ENCODE results near the gene TMEM134. TPM values are rescaled to one million over a fixed set of nuclear protein-coding genes. Genes with fewer than 3 reads are reported as not detected.

Gene TMEM134
- total and polyA plus RNA-seq, 9 of the 15 experiments (the other 6 are each of a cell fraction or from before 2014, with no cell fraction given) = 0.63 to 48.4 (median 10.7) TPM

GRCh38 chr11:67428052-67429001 lies 40.7 kb downstream of the TMEM134 start, which contains the start of gene RPS6KB2 (continued):
- TF ChIP-seq TFAP4 (CRISPR knock-in tag; IDR thresholded peaks at IDR 0.05; ENCODE audit: borderline replicate concordance) (peak; percentile 94), ETV6 (IDR thresholded peaks at IDR 0.05; ENCODE audit: borderline replicate concordance in 1 of 2, low read depth in 2 of 2, low read length in 1 of 2) (no peak), ETV6 (CRISPR knock-in tag; IDR thresholded peaks at IDR 0.05; ENCODE audit: borderline replicate concordance) (no peak), PBX2 (CRISPR knock-in tag; IDR thresholded peaks at IDR 0.05; ENCODE audit: low read depth) (peak; percentile 76), PBX2 (tag; conservative IDR thresholded peaks at IDR 0.05; ENCODE audit: low read depth) (peak; percentile 79), CHD1 (IDR thresholded peaks at IDR 0.05; ENCODE audit: low read length) (peak; percentile 47), PHF21A (IDR thresholded peaks at IDR 0.05; ENCODE audit: borderline replicate concordance, low read depth) (no peak), ZNF232 (CRISPR knock-in tag; IDR thresholded peaks at IDR 0.05) (no peak), E2F8 (IDR thresholded peaks at IDR 0.05; ENCODE audit: low read depth, partially characterized antibody) (peak; percentile 91), PHF20 (IDR thresholded peaks at IDR 0.05; ENCODE audit: partially characterized antibody) (peak; percentile 95), ID3 (CRISPR knock-in tag; IDR thresholded peaks at IDR 0.05) (no peak), ID3 (tag; IDR thresholded peaks at IDR 0.05) (no peak), ETV5 (CRISPR knock-in tag; IDR thresholded peaks at IDR 0.05; ENCODE audit: low read depth) (peak; percentile 65; the same call in 1 of the 2 replicates), MCM3 (IDR thresholded peaks at IDR 0.05) (no peak), STAT6 (CRISPR knock-in tag; IDR thresholded peaks at IDR 0.05) (no peak), SRSF3 (IDR thresholded peaks at IDR 0.05; ENCODE audit: insufficient read depth, low read length) (no peak)

Measured in K562 (cell line).